DND-41 (cell line): ENCODE measurements around the gene TMEM132D.

Experiments
- ATAC-seq: fragments of 200-7000 bp; cut with Tn5 transposase; 3 replicates; pipeline ENCODE4 v1.9.1; 2021; ENCODE audit warnings: low read depth; ENCODE audit not compliant: insufficient read depth
- DNase-seq: peaks from one replicate; pipeline ENCODE4 v3.0.0-alpha.2; 2020
- H2AFZ ChIP-seq: 2 replicates; pipeline ENCODE4 v1.6.0; 2012; ENCODE audit warnings: low read depth, low read length
- H3K27ac ChIP-seq: 2 replicates; pipeline ENCODE4 v1.5.1; 2012; ENCODE audit warnings: low read length, inconsistent platforms
- H3K27me3 ChIP-seq: fragments of 200-600 bp; sonication (generic); 2 replicates; pipeline ENCODE4 v1.6.0; 2012; ENCODE audit warnings: low read length, mild to moderate bottlenecking, inconsistent platforms; ENCODE audit not compliant: insufficient read depth, poor library complexity
- H3K36me3 ChIP-seq: 2 replicates; pipeline ENCODE4 v1.5.1; 2012; ENCODE audit warnings: low read length, inconsistent platforms; ENCODE audit not compliant: insufficient read depth
- H3K4me1 ChIP-seq: 2 replicates; pipeline ENCODE4 v1.5.1; 2012; ENCODE audit warnings: mild to moderate bottlenecking, low read length; ENCODE audit not compliant: insufficient read depth
- H3K4me2 ChIP-seq: 2 replicates; pipeline ENCODE4 v1.6.0; 2012; ENCODE audit warnings: mild to moderate bottlenecking, moderate library complexity, low read length, inconsistent platforms; ENCODE audit not compliant: insufficient read depth
- H3K4me3 ChIP-seq, 2 experiments: fragments of 200-600 bp in 1 of 2; shearing (Covaris generic) in 1 of 2; 2 replicates each; pipeline ENCODE4 v1.5.1; 2012 to 2016; ENCODE audit warnings: inconsistent platforms in 2 of 2, low read length in 2 of 2, mild to moderate bottlenecking in 2 of 2, low read depth in 1 of 2, moderate library complexity in 1 of 2
- H3K79me2 ChIP-seq: 2 replicates; pipeline ENCODE4 v1.6.0; 2012; ENCODE audit warnings: low read length, inconsistent platforms; ENCODE audit not compliant: insufficient read depth
- H3K9ac ChIP-seq: 2 replicates; pipeline ENCODE4 v1.6.0; 2012; ENCODE audit warnings: low read depth, mild to moderate bottlenecking, inconsistent platforms, low read length, moderate library complexity
- H3K9me3 ChIP-seq: 2 replicates; pipeline ENCODE4 v1.5.1; 2012; ENCODE audit warnings: low read length, moderate library complexity, mild to moderate bottlenecking, inconsistent platforms; ENCODE audit not compliant: insufficient read depth, severe bottlenecking
- H4K20me1 ChIP-seq: 2 replicates; pipeline ENCODE4 v1.6.0; 2012; ENCODE audit warnings: low read length; ENCODE audit not compliant: insufficient read depth
- CTCF ChIP-seq: IDR thresholded peaks from 2 replicates; pipeline ENCODE4 v1.5.1; 2012; ENCODE audit warnings: borderline replicate concordance, low read length, moderate library complexity, mild to moderate bottlenecking; ENCODE audit not compliant: poor library complexity, severe bottlenecking; ENCODE audit errors: extremely low read depth
- EZH2 ChIP-seq: IDR thresholded peaks from 3 replicates; pipeline ENCODE4 v1.6.1; 2012; ENCODE audit warnings: borderline replicate concordance, low read depth, mild to moderate bottlenecking, moderate library complexity, low read length, inconsistent platforms; ENCODE audit not compliant: severe bottlenecking

TMEM132D gene

GRCh38 chr12:129570796-129571400 lies 332.9 kb downstream of the TMEM132D start:
- no peaks in the 10 kb centered on the region for H3K27me3 ChIP-seq
- H3K36me3 ChIP-seq, result no peaks in the 10 kb centered on the region
- ATAC-seq, result no peak
- H3K4me1 ChIP-seq, result peaks cover 42% of the 10 kb centered on the region
- TF ChIP-seq CTCF (no peak), EZH2 (no peak)
- H3K4me2 ChIP-seq, result no peak overlapping the region
- H3K9ac ChIP-seq, result no peak overlapping the region
- H3K79me2 ChIP-seq, result no peaks in the 10 kb centered on the region
- no peaks in the 10 kb centered on the region for H3K9me3 ChIP-seq
- no peak overlapping the region for H3K4me3 ChIP-seq
- H3K27ac ChIP-seq, result no peak overlapping the region
- H2AFZ ChIP-seq, result no peak overlapping the region
- DNase-seq, result no peak
- no peaks in the 10 kb centered on the region for H4K20me1 ChIP-seq

GRCh38 chr12:129566800-129567199 lies 337.0 kb downstream of the TMEM132D start:
- DNase-seq, result no peak
- H4K20me1 ChIP-seq, result no peaks in the 10 kb centered on the region
- TF ChIP-seq EZH2 (no peak), CTCF (no peak)
- H3K79me2 ChIP-seq, result no peaks in the 10 kb centered on the region
- H3K9me3 ChIP-seq, result no peaks in the 10 kb centered on the region
- H3K36me3 ChIP-seq, result no peaks in the 10 kb centered on the region
- no peak overlapping the region for H3K9ac ChIP-seq
- no peaks in the 10 kb centered on the region for H3K27me3 ChIP-seq
- H3K4me2 ChIP-seq, result no peak overlapping the region
- H3K4me3 ChIP-seq, result no peak overlapping the region
- H2AFZ ChIP-seq, result no peak overlapping the region
- peak overlapping the region; percentile 10; the same call in 1 of the 2 replicates for H3K27ac ChIP-seq
- H3K4me1 ChIP-seq, result peaks cover 83% of the 10 kb centered on the region
- no peak for ATAC-seq

GRCh38 chr12:129564768-129565167 lies 339.1 kb downstream of the TMEM132D start:
- Histone ChIP-seq H3K36me3 (no peaks in the 10 kb centered on the region), H3K4me3 (peak overlapping the region in 1 of 2 experiments; percentile 6; a peak in 1 of 4 replicates), H3K4me2 (peak overlapping the region; percentile 46), H3K27ac (peak overlapping the region; percentile 95), H3K4me1 (peaks cover 89% of the 10 kb centered on the region), H3K9ac (peak overlapping the region; percentile 39), H3K9me3 (no peaks in the 10 kb centered on the region), H3K79me2 (no peaks in the 10 kb centered on the region), H2AFZ (peak overlapping the region; percentile 28), H4K20me1 (no peaks in the 10 kb centered on the region), H3K27me3 (no peaks in the 10 kb centered on the region)
- ATAC-seq (peak; percentile 75), DNase-seq (peak; percentile 75)
- TF ChIP-seq CTCF (peak; percentile 60), EZH2 (no peak)

GRCh38 chr12:129563266-129563665 lies 340.6 kb downstream of the TMEM132D start:
- Histone ChIP-seq H3K27me3 (no peaks in the 10 kb centered on the region), H4K20me1 (no peaks in the 10 kb centered on the region), H3K9ac (peak overlapping the region; percentile 39; the same call in 1 of the 2 replicates), H3K9me3 (no peaks in the 10 kb centered on the region), H3K27ac (peak overlapping the region; percentile 95), H3K4me1 (peaks cover 77% of the 10 kb centered on the region), H3K4me3 (no peak overlapping the region), H2AFZ (no peak overlapping the region), H3K36me3 (no peaks in the 10 kb centered on the region), H3K4me2 (peak overlapping the region; percentile 35), H3K79me2 (no peaks in the 10 kb centered on the region)
- DNase-seq (peak; percentile 66), ATAC-seq (peak; percentile 66)
- no peak for TF ChIP-seq CTCF
- no peak for TF ChIP-seq EZH2
